H1 (cell line): Measurements from ENCODE around the gene CACNA1B. TPM values are rescaled to one million over a fixed set of nuclear protein-coding genes. Genes with fewer than 3 reads are reported as not detected.

Experiments used
- CTCF ChIA-PET: fragments of 300-600 bp; sonication (Branson Sonifier 250); formaldehyde crosslinking; loops from one replicate; lab custom pipeline; 2021; ENCODE audit not compliant: partially characterized antibody; lab: Charles Lee
- POLR2A ChIA-PET: fragments of 300-600 bp; sonication (Branson Sonifier 250); formaldehyde crosslinking; loops from one replicate; lab custom pipeline; 2021; ENCODE audit warnings: inconsistent platforms; ENCODE audit not compliant: partially characterized antibody; lab: Charles Lee
- DNase-seq, 2 experiments: peaks; one replicate each; pipeline versions ENCODE4 v3.0.0 to v3.0.0-alpha.2; 2010 to 2022; ENCODE audit warnings: low spot score in 2 of 2, low read depth in 1 of 2, mixed read lengths in 1 of 2
- FAIRE-seq: peaks from 2 replicates; lab custom pipeline; 2011; peaks lifted over from hg19 to GRCh38; lab: Jason Lieb, UNC
- H2AFZ ChIP-seq: 2 replicates; pipeline ENCODE4 v1.8.1; 2012; ENCODE audit warnings: low read length, inconsistent platforms
- H2AK5ac ChIP-seq: 2 replicates; pipeline ENCODE4 v1.6.1; 2013; ENCODE audit warnings: low read depth, low read length
- H2BK120ac ChIP-seq: replicated peaks from 2 replicates; pipeline ENCODE3; 2013; ENCODE audit warnings: low read depth, low read length, inconsistent platforms
- H2BK12ac ChIP-seq: 2 replicates; pipeline ENCODE4 v1.6.1; 2013; ENCODE audit warnings: low read depth, low read length
- H2BK15ac ChIP-seq: 2 replicates; pipeline ENCODE4 v1.6.1; 2013; ENCODE audit warnings: low read length
- H2BK20ac ChIP-seq: 2 replicates; pipeline ENCODE4 v1.6.1; 2013; ENCODE audit warnings: low read length
- H2BK5ac ChIP-seq: 2 replicates; pipeline ENCODE4 v1.6.1; 2013; ENCODE audit warnings: low read depth, low read length
- H3K14ac ChIP-seq: 2 replicates; pipeline ENCODE4 v1.6.1; 2013; ENCODE audit warnings: inconsistent platforms; ENCODE audit not compliant: insufficient read length
- H3K18ac ChIP-seq: 2 replicates; pipeline ENCODE4 v1.6.1; 2013; ENCODE audit warnings: low read length; ENCODE audit errors: extremely low read depth
- H3K23ac ChIP-seq: 2 replicates; pipeline ENCODE4 v1.6.1; 2013; ENCODE audit warnings: inconsistent platforms; ENCODE audit not compliant: insufficient read length
- H3K23me2 ChIP-seq: 2 replicates; pipeline ENCODE4 v1.6.1; 2013; ENCODE audit warnings: low read depth, low read length
- H3K27ac ChIP-seq: 2 replicates; pipeline ENCODE4 v1.6.1; 2011; ENCODE audit warnings: low read depth, low read length, inconsistent platforms
- H3K27me3 ChIP-seq, 4 experiments: replicated peaks in 1 of 4; 1 replicate in 1 of 4; 2 replicates in 3 of 4; pipeline versions ENCODE4 v1.6.1 to v1.8.1; 2011 to 2013; ENCODE audit warnings: low read length in 3 of 4, mild to moderate bottlenecking in 3 of 4, inconsistent platforms in 2 of 4, mixed read lengths in 2 of 4, moderate library complexity in 1 of 4; ENCODE audit not compliant: control insufficient read depth in 3 of 4, insufficient read depth in 3 of 4; ENCODE audit errors: extremely low read depth in 1 of 4
- H3K36me3 ChIP-seq, 4 experiments: 2 replicates each; pipeline versions ENCODE4 v1.6.1 to v1.8.1; 2011 to 2013; ENCODE audit warnings: mild to moderate bottlenecking in 4 of 4, low read length in 3 of 4, moderate library complexity in 2 of 4, control low read depth in 1 of 4, inconsistent platforms in 1 of 4; ENCODE audit not compliant: insufficient read depth in 4 of 4, control insufficient read depth in 2 of 4
- H3K4ac ChIP-seq: replicated peaks from 2 replicates; pipeline ENCODE3; 2013; ENCODE audit warnings: low read length, low read depth, mixed read lengths, inconsistent platforms; ENCODE audit not compliant: insufficient read length
- H3K4me1 ChIP-seq, 4 experiments: replicated peaks in 1 of 4; 1 replicate in 1 of 4; 2 replicates in 3 of 4; pipeline versions ENCODE4 v1.6.1 to v1.8.1; 2011 to 2013; ENCODE audit warnings: low read length in 3 of 4, inconsistent platforms in 2 of 4, mixed read lengths in 1 of 4; ENCODE audit not compliant: insufficient read depth in 4 of 4, control insufficient read depth in 3 of 4
- H3K4me2 ChIP-seq, 2 experiments: 2 replicates each; pipeline versions ENCODE4 v1.6.1 to v1.8.1; 2011 to 2013; ENCODE audit warnings: low read depth in 2 of 2, low read length in 2 of 2, control low read depth in 1 of 2, inconsistent platforms in 1 of 2, mild to moderate bottlenecking in 1 of 2; ENCODE audit not compliant: insufficient read depth in 1 of 2
- H3K4me3 ChIP-seq, 4 experiments: fragments of 200-600, 300-600 bp in 1 of 4; sonication (generic), shearing (Covaris generic), sonication (Bioruptor Twin) in 1 of 4; 2 replicates each; pipeline versions ENCODE4 v1.5.1 to v1.8.1; 2011 to 2016; ENCODE audit warnings: low read length in 4 of 4, low read depth in 3 of 4, control low read depth in 2 of 4, inconsistent platforms in 2 of 4, mild to moderate bottlenecking in 2 of 4, mixed read lengths in 1 of 4, moderate library complexity in 1 of 4; ENCODE audit not compliant: insufficient read depth in 2 of 4; ENCODE audit errors: extremely low read depth in 1 of 4
- H3K56ac ChIP-seq: replicated peaks from 2 replicates; pipeline ENCODE3; 2013; ENCODE audit warnings: low read depth, mild to moderate bottlenecking, mixed read lengths, low read length, inconsistent platforms; ENCODE audit not compliant: insufficient read length
- H3K79me1 ChIP-seq: 2 replicates; pipeline ENCODE4 v1.6.1; 2013; ENCODE audit warnings: low read depth, low read length, control low read depth
- H3K79me2 ChIP-seq, 2 experiments: 2 replicates each; pipeline versions ENCODE4 v1.6.1 to v1.8.1; 2012 to 2013; ENCODE audit warnings: low read length in 2 of 2, mild to moderate bottlenecking in 2 of 2, inconsistent platforms in 1 of 2; ENCODE audit not compliant: insufficient read depth in 2 of 2, control insufficient read depth in 1 of 2
- H3K9ac ChIP-seq, 4 experiments: replicated peaks in 1 of 4; 1 replicate in 1 of 4; 2 replicates in 3 of 4; pipeline versions ENCODE4 v1.6.1 to v1.8.1; 2011 to 2013; ENCODE audit warnings: low read depth in 3 of 4, low read length in 3 of 4, control low read depth in 2 of 4, mild to moderate bottlenecking in 2 of 4, moderate library complexity in 2 of 4, inconsistent platforms in 1 of 4; ENCODE audit errors: extremely low read depth in 1 of 4
- H3K9me3 ChIP-seq, 2 experiments: 2 replicates each; pipeline versions ENCODE4 v1.6.1 to v1.8.1; 2012 to 2013; ENCODE audit warnings: mild to moderate bottlenecking in 2 of 2, moderate library complexity in 2 of 2, control low read depth in 1 of 2, inconsistent platforms in 1 of 2, low read depth in 1 of 2, low read length in 1 of 2, mixed read lengths in 1 of 2; ENCODE audit not compliant: insufficient read depth in 2 of 2
- H4K20me1 ChIP-seq, 2 experiments: replicated peaks in 1 of 2; 2 replicates each; pipeline versions ENCODE3 to v1.8.1; 2011 to 2013; ENCODE audit warnings: inconsistent platforms in 2 of 2, low read length in 2 of 2, mild to moderate bottlenecking in 1 of 2; ENCODE audit not compliant: insufficient read depth in 2 of 2, control insufficient read depth in 1 of 2
- H4K5ac ChIP-seq: 2 replicates; pipeline ENCODE4 v1.6.1; 2013; ENCODE audit warnings: low read length, low read depth, mixed read lengths, inconsistent platforms; ENCODE audit not compliant: insufficient read length
- H4K8ac ChIP-seq: 2 replicates; pipeline ENCODE4 v1.8.0; 2013; ENCODE audit warnings: mild to moderate bottlenecking, moderate library complexity, low read length, inconsistent platforms; ENCODE audit not compliant: insufficient read depth; ENCODE audit errors: extremely low read depth
- H4K91ac ChIP-seq: replicated peaks from 2 replicates; pipeline ENCODE3; 2013; ENCODE audit warnings: low read length, mixed read lengths, inconsistent platforms; ENCODE audit not compliant: insufficient read length
- WGBS, 2 experiments: shearing (Covaris generic) in 1 of 2; methylation state at CpG; one replicate each; pipeline versions ENCODE4 v1.1.6 to v1.1.7; 2013 to 2015; ENCODE audit warnings: low lambda C conversion rate in 2 of 2, mixed read lengths in 2 of 2, inconsistent platforms in 1 of 2, low coverage in 1 of 2, missing lambda C conversion rate in 1 of 2; ENCODE audit not compliant: insufficient replicate concordance in 2 of 2, insufficient coverage in 1 of 2, insufficient read length in 1 of 2; ENCODE audit errors: extremely low coverage in 1 of 2, missing lambda C conversion rate in 1 of 2; 5-methylcytosine and 5-hydroxymethylcytosine counted together
- polyA plus RNA-seq, 7 experiments: library from polyadenylated mRNA; depleted of rRNA in 3 of 7; stranded (reverse) in 5 of 7; unstranded in 2 of 7; fragments of >200 nt in 5 of 7; fragments of 200-250 nt in 2 of 7; gene quantifications; 1 replicate in 5 of 7; 2 replicates in 1 of 7; 4 replicates in 1 of 7; pipeline versions ENCODE4 v1.2.1 to v1.2.3, GENCODE V29; 2011 to 2013; ENCODE audit warnings: missing spikeins in 2 of 7, mixed read lengths in 2 of 7
- total RNA-seq: library from RNA; stranded (reverse); fragmentation: NEBNext Ultra II Directional; extraction: Animal tissue kit (Norgen Biotek cat#: 25700); gene quantifications from 2 replicates; pipeline ENCODE4 v1.2.1, GENCODE V29; 2021

Gene CACNA1B
- total and polyA plus RNA-seq, 2 of the 8 experiments (the other 6 are each of a cell fraction or from before 2014, with no cell fraction given), result 1.5 to 5.7 TPM

DNA sequence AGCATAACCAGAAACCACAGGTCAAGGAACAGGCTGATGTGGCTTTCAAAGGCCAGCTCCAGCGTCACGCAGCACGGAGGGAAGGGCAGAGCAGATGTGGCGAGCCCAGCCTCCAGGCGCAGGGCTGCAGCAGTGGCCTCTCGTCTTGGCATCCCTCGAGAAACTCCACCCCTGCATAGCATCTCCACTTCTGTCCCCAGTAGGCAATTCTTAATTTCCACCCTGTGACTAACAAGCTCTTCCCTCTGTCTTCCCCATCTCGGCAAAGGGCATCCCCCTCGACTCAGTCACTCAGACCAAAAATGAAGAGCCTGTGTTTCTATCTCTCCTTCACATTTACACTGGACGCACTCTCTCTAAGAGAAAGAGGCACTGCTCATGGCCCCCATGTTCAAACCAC is 1.7 kb upstream of the CACNA1B start:
- Histone ChIP-seq H2BK120ac (no peak overlapping the region), H2BK12ac (no peak overlapping the region), H3K23ac (no peak overlapping the region), H3K4ac (no peak overlapping the region), H2BK5ac (no peak overlapping the region), H2BK15ac (no peak overlapping the region), H3K27me3 (peaks cover 0 to 8% (median 4%) of the 10 kb centered on the region in 4 experiments; a peak in 5 of 7 replicates), H3K4me1 (peaks cover 0 to 6% (median 0%) of the 10 kb centered on the region in 4 experiments; a peak in 1 of 7 replicates), H4K91ac (no peak overlapping the region), H3K4me2 (no peak overlapping the region), H2AK5ac (no peak overlapping the region), H3K9me3 (peaks cover 6 to 68% of the 10 kb centered on the region in 2 experiments; a peak in 3 of 4 replicates), H4K5ac (no peak overlapping the region), H3K36me3 (no peaks in the 10 kb centered on the region), H4K8ac (no peak overlapping the region), H2AFZ (no peak overlapping the region), H3K79me2 (no peaks in the 10 kb centered on the region), H3K4me3 (no peak overlapping the region), H3K23me2 (peaks cover 6% of the 10 kb centered on the region), H2BK20ac (no peak overlapping the region), H3K27ac (no peak overlapping the region), H3K9ac (no peak overlapping the region), H3K79me1 (peaks cover 7% of the 10 kb centered on the region; the same call in 1 of the 2 replicates), H3K56ac (no peak overlapping the region), H4K20me1 (peaks cover 0 to 20% of the 10 kb centered on the region in 2 experiments), H3K14ac (no peak overlapping the region), H3K18ac (no peak overlapping the region)
- WGBS, 2 experiments, result 83% methylated on average over 10 of the region's 10 CpGs; no CpG with 5 or more reads in 1 of the 2 experiments
- ChIA-PET POLR2A (interaction anchor here (1.2 kb wide), 1 partner anchor 9 kb away, joined by 3 read pairs; no protein-coding TSS in a partner anchor), CTCF (interaction anchor here (0.6 to 1.4 kb wide), 4 partner anchors 27 to 279 kb away, joined by 3 read pairs; no protein-coding TSS in a partner anchor)
- DNase-seq, result no peak
- no peak for FAIRE-seq
